Hepatocyte (in vitro differentiated cells): ENCODE results near the gene CCDC8.

Experiments
- CTCF ChIP-seq: fragments of 200-600 bp; sonication (generic); IDR thresholded peaks from 2 replicates; pipeline ENCODE4 v1.5.1; 2016; ENCODE audit warnings: antibody characterized with exemption, mild to moderate bottlenecking; ENCODE audit not compliant: poor library complexity
- EZH2 ChIP-seq: fragments of 200-600 bp; sonication (generic); IDR thresholded peaks from 2 replicates; pipeline ENCODE4 v1.6.1; 2016; ENCODE audit warnings: antibody characterized with exemption, mild to moderate bottlenecking, borderline replicate concordance
- EZH2phosphoT487 ChIP-seq: fragments of 200-600 bp; sonication (generic); IDR thresholded peaks from one replicate; pipeline ENCODE4 v1.6.1; 2018; ENCODE audit warnings: antibody characterized with exemption, mild to moderate bottlenecking, low read depth, moderate library complexity; ENCODE audit not compliant: unreplicated experiment, severe bottlenecking

- TF ChIP-seq CTCF (no peak), EZH2phosphoT487 (no peak), EZH2 (no peak)
These were observed 35.2 kb upstream of the CCDC8 start for GRCh38 chr19:46448601-46449000.
